COLO668 (cell line): ENCODE data around the gene FMOD.
"Not testable (repeated sequence)": the region's sequence is repeated elsewhere in the genome, so short reads cannot be mapped to it uniquely, and the experiment has no call there.

Experiments used
- DNase-seq: peaks from one replicate; lab custom pipeline; 2025; ENCODE audit not compliant: unreplicated experiment; lab: John Stamatoyannopoulos, UW

The FMOD gene

GRCh38 chr1:203326830-203327683 lies 23.9 kb downstream of the FMOD start:
- peak; percentile 97 for DNase-seq

GRCh38 chr1:203325418-203326091 lies 25.4 kb downstream of the FMOD start:
- peak; percentile 93 for DNase-seq

GRCh38 chr1:203325026-203325417 lies 25.9 kb downstream of the FMOD start:
- DNase-seq = peak; percentile 93

GRCh38 chr1:203324105-203325025 lies 26.6 kb downstream of the FMOD start:
- peak; percentile 42 for DNase-seq

GRCh38 chr1:203323587-203323986 lies 27.3 kb downstream of the FMOD start:
- DNase-seq = no peak

- DNase-seq = no peak
Measured at GRCh38 chr1:203322500-203323179, 28.3 kb downstream of the FMOD start.

- no peak for DNase-seq
Measured at GRCh38 chr1:203321273-203322052, 29.5 kb downstream of the FMOD start.

GRCh38 chr1:203320591-203321272 lies 30.2 kb downstream of the FMOD start:
- DNase-seq = peak; percentile 97

- DNase-seq = no peak
Measured at GRCh38 chr1:203318229-203318517, 32.7 kb downstream of the FMOD start.

GRCh38 chr1:203317429-203318228 lies 33.3 kb downstream of the FMOD start:
- DNase-seq = no peak

GRCh38 chr1:203316626-203317093 lies 34.3 kb downstream of the FMOD start:
- DNase-seq = no peak

- DNase-seq = not testable (repeated sequence)
Measured at GRCh38 chr1:203314025-203314759, 36.7 kb downstream of the FMOD start.

GRCh38 chr1:203311368-203312301 lies 39.3 kb downstream of the FMOD start:
- no peak for DNase-seq

GRCh38 chr1:203308923-203309331 lies 42.0 kb downstream of the FMOD start:
- DNase-seq = no peak

GRCh38 chr1:203308328-203308922 lies 42.5 kb downstream of the FMOD start:
- DNase-seq = no peak

GRCh38 chr1:203307641-203308126 lies 43.2 kb downstream of the FMOD start:
- no peak for DNase-seq
